WTC11 (cell line): ENCODE data around the gene CDCP1. TPM values are rescaled to one million over a fixed set of nuclear protein-coding genes. Genes with fewer than 3 reads are reported as not detected.

ENCODE experiments used
- ATAC-seq: fragments of 200-7000 bp; cut with Tn5 transposase; 2 replicates; pipeline ENCODE4 v1.10.0; 2021; ENCODE audit warnings: mild to moderate bottlenecking, moderate library complexity
- CTCF ChIA-PET: fragments of 300-600 bp; sonication (Branson Sonifier 250); formaldehyde crosslinking; loops from one replicate; lab custom pipeline; 2021; ENCODE audit warnings: antibody characterized with exemption; lab: Charles Lee
- POLR2A ChIA-PET: fragments of 350-600 bp; sonication (Branson Sonifier 250); formaldehyde crosslinking; loops from one replicate; lab custom pipeline; 2021; ENCODE audit warnings: antibody characterized with exemption; lab: Charles Lee
- DNase-seq: peaks from one replicate; pipeline ENCODE4 v3.0.0; 2021; ENCODE audit warnings: low spot score
- H3K27ac Mint-ChIP-seq: 2 replicates; pipeline ENCODE4 v1.8.0; 2021; ENCODE audit warnings: mixed read lengths
- H3K27me3 Mint-ChIP-seq: 2 replicates; pipeline ENCODE4 v1.8.0; 2021; ENCODE audit warnings: low read depth, mild to moderate bottlenecking, moderate library complexity, mixed read lengths
- H3K36me3 Mint-ChIP-seq: 2 replicates; pipeline ENCODE4 v1.8.0; 2021; ENCODE audit warnings: mixed read lengths
- H3K4me1 Mint-ChIP-seq: 2 replicates; pipeline ENCODE4 v1.8.0; 2022; ENCODE audit warnings: mixed read lengths
- H3K4me3 Mint-ChIP-seq: 2 replicates; pipeline ENCODE4 v1.8.0; 2021; ENCODE audit warnings: mild to moderate bottlenecking, moderate library complexity, mixed read lengths
- H3K9me3 Mint-ChIP-seq: 2 replicates; pipeline ENCODE4 v1.8.0; 2021; ENCODE audit warnings: mixed read lengths
- FOXK1 ChIP-seq: sonication (generic); formaldehyde crosslinking; IDR thresholded peaks from 2 replicates; pipeline ENCODE4 v1.8.0; 2022; ENCODE audit warnings: mild to moderate bottlenecking, moderate library complexity, missing genetic modification reagents
- GRHL2 ChIP-seq: fragments of 250-450 bp; sonication (Bioruptor Pico); IDR thresholded peaks from 2 replicates; pipeline ENCODE4 v1.8.0; 2022; ENCODE audit warnings: mild to moderate bottlenecking, moderate library complexity; ENCODE audit not compliant: insufficient replicate concordance, severe bottlenecking
- GTF2I ChIP-seq: fragments of 250-450 bp; sonication (Bioruptor Pico); conservative IDR thresholded peaks from 2 replicates; pipeline ENCODE4 v1.4.0; 2021; ENCODE audit warnings: mild to moderate bottlenecking
- MYBL2 ChIP-seq: sonication (generic); formaldehyde crosslinking; IDR thresholded peaks from 2 replicates; pipeline ENCODE4 v1.8.1; 2023; ENCODE audit warnings: mild to moderate bottlenecking, moderate library complexity, missing genetic modification reagents
- NR2C2 ChIP-seq: sonication (generic); formaldehyde crosslinking; IDR thresholded peaks from 2 replicates; pipeline ENCODE4 v1.8.0; 2022; ENCODE audit warnings: mild to moderate bottlenecking, missing genetic modification reagents
- OVOL2 ChIP-seq: fragments of 250-450 bp; sonication (Bioruptor Pico); IDR thresholded peaks from 2 replicates; pipeline ENCODE4 v1.9.0; 2021; ENCODE audit warnings: mild to moderate bottlenecking, borderline replicate concordance
- RELA ChIP-seq: sonication (generic); formaldehyde crosslinking; IDR thresholded peaks from 2 replicates; pipeline ENCODE4 v1.8.1; 2022; ENCODE audit warnings: missing genetic modification reagents, mild to moderate bottlenecking, borderline replicate concordance
- RORB ChIP-seq: fragments of 250-450 bp; sonication (Bioruptor Pico); IDR thresholded peaks from 2 replicates; pipeline ENCODE4 v1.9.0; 2021; ENCODE audit warnings: mild to moderate bottlenecking
- SOX15 ChIP-seq: fragments of 250-450 bp; sonication (Bioruptor Pico); IDR thresholded peaks from 2 replicates; pipeline ENCODE4 v1.9.0; 2021; ENCODE audit warnings: mild to moderate bottlenecking
- SP1 ChIP-seq: sonication (generic); formaldehyde crosslinking; conservative IDR thresholded peaks from 2 replicates; pipeline ENCODE4 v1.8.1; 2022; ENCODE audit warnings: missing genetic modification reagents
- ZBTB21 ChIP-seq: sonication (generic); formaldehyde crosslinking; IDR thresholded peaks from 2 replicates; pipeline ENCODE4 v1.8.1; 2023; ENCODE audit warnings: mild to moderate bottlenecking, missing genetic modification reagents, borderline replicate concordance
- ZNF263 ChIP-seq: sonication (generic); formaldehyde crosslinking; IDR thresholded peaks from 2 replicates; pipeline ENCODE4 v1.8.1; 2022; ENCODE audit warnings: low read depth, mild to moderate bottlenecking, moderate library complexity, missing genetic modification reagents
- total RNA-seq: library from RNA; stranded (reverse); gene quantifications from 3 replicates; pipeline ENCODE4 v1.2.3, GENCODE V29; 2021
- TF ChIP-seq, protein P1 (sequence below): sonication (generic); formaldehyde crosslinking; IDR thresholded peaks from 2 replicates; pipeline ENCODE4 v1.8.1; 2023; ENCODE audit warnings: mild to moderate bottlenecking, missing genetic modification reagents, moderate library complexity
- TF ChIP-seq, protein P2 (sequence below): sonication (generic); formaldehyde crosslinking; IDR thresholded peaks from 2 replicates; pipeline ENCODE4 v1.8.1; 2023; ENCODE audit warnings: mild to moderate bottlenecking, missing genetic modification reagents

CDCP1 gene
- total RNA-seq, 1 experiment from 2014 or later = 14.6 TPM

DNA sequence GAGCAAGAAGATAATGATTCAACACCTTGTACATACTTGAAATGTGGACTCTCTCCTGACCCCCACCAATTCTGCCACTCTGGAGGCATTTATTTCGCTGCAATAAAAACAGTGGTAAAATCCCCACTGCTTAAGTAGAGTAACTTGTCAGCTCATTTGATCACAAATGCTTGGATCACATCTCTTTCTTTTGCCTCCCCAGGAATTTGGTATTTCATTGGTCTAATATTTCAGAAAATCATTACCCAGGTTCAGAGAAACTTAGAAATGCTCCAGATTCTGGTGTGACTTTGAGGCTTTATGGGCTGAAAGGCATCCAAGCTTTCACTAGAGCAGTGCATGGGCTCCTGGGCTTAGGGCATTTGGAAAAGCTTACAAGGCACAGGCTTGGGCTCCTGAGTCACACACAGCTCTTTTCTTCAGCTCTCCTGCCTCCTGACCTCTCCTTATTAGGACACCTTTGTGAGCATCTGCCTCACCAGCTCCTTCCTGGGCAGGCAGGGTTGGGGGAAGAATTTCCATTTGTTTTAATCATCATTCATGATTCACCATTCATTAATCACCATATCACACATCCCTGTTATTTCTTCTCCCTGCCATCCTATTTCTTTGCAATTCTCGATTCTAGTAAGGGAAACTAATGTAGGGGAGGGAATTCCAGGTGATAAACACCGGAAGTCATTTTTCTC, 22.5 kb downstream of the CDCP1 start:
- no peak for DNase-seq

DNA sequence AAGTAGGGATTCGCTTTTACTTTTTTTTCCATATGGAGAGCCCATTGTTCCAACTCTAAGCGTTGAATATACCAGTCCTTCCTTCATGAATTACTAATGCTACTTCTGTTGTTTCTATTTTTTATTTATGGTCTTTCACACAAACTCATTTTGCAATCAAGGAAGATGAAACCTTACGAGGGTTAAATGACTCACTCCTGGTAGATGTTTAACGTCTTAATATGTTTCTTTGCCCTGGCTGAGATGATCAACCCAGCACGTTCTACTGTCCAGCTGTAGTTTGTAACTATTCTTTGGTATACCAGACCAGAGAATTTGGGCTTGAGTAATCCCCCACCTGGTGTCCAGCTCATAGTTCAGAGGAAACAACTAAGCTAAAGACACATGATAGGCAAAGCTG, 23.1 kb downstream of the CDCP1 start:
- POLR2A ChIA-PET = no interaction called here
- ATAC-seq = no peak
- no peaks in the 10 kb centered on the region for H3K36me3 Mint-ChIP-seq
- no peak overlapping the region for H3K4me3 Mint-ChIP-seq
- CTCF ChIA-PET = interaction anchor here (1.2 kb wide), 1 partner anchor 87 kb away, joined by 5 read pairs; no protein-coding TSS in a partner anchor
- TF ChIP-seq, protein P1, sequence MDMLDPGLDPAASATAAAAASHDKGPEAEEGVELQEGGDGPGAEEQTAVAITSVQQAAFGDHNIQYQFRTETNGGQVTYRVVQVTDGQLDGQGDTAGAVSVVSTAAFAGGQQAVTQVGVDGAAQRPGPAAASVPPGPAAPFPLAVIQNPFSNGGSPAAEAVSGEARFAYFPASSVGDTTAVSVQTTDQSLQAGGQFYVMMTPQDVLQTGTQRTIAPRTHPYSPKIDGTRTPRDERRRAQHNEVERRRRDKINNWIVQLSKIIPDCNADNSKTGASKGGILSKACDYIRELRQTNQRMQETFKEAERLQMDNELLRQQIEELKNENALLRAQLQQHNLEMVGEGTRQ = no peak
- TF ChIP-seq MYBL2 (CRISPR knock-in tag) (no peak), RELA (CRISPR knock-in tag) (no peak), RORB (no peak), ZBTB21 (CRISPR knock-in tag) (no peak)
- TF ChIP-seq, protein P2, sequence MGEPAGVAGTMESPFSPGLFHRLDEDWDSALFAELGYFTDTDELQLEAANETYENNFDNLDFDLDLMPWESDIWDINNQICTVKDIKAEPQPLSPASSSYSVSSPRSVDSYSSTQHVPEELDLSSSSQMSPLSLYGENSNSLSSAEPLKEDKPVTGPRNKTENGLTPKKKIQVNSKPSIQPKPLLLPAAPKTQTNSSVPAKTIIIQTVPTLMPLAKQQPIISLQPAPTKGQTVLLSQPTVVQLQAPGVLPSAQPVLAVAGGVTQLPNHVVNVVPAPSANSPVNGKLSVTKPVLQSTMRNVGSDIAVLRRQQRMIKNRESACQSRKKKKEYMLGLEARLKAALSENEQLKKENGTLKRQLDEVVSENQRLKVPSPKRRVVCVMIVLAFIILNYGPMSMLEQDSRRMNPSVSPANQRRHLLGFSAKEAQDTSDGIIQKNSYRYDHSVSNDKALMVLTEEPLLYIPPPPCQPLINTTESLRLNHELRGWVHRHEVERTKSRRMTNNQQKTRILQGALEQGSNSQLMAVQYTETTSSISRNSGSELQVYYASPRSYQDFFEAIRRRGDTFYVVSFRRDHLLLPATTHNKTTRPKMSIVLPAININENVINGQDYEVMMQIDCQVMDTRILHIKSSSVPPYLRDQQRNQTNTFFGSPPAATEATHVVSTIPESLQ = no peak
- TF ChIP-seq, all 79 proteins: peak for 0
- no peaks in the 10 kb centered on the region for H3K9me3 Mint-ChIP-seq
- no peaks in the 10 kb centered on the region for H3K27me3 Mint-ChIP-seq
- DNase-seq = no peak
- H3K27ac Mint-ChIP-seq = no peak overlapping the region
- 0 out of 2 replicates have a peak, but pooled peaks cover 2% of the 10 kb centered on the region for H3K4me1 Mint-ChIP-seq

More for the DNA sequence above, 22.5 kb downstream of the CDCP1 start:
- Mint-ChIP-seq H3K4me3 (no peak overlapping the region), H3K36me3 (no peaks in the 10 kb centered on the region), H3K27me3 (no peaks in the 10 kb centered on the region), H3K4me1 (0 out of 2 replicates have a peak, but pooled peaks cover 2% of the 10 kb centered on the region), H3K9me3 (no peaks in the 10 kb centered on the region), H3K27ac (no peak overlapping the region)
- ChIA-PET CTCF (interaction anchor here (1.2 kb wide), 1 partner anchor 87 kb away, joined by 5 read pairs; no protein-coding TSS in a partner anchor), POLR2A (no interaction called here)
- TF ChIP-seq SP1 (no peak), OVOL2 (CRISPR knock-in tag) (no peak), ZNF263 (no peak), NR2C2 (CRISPR knock-in tag) (no peak)
- peak; percentile 61 for ATAC-seq

DNA sequence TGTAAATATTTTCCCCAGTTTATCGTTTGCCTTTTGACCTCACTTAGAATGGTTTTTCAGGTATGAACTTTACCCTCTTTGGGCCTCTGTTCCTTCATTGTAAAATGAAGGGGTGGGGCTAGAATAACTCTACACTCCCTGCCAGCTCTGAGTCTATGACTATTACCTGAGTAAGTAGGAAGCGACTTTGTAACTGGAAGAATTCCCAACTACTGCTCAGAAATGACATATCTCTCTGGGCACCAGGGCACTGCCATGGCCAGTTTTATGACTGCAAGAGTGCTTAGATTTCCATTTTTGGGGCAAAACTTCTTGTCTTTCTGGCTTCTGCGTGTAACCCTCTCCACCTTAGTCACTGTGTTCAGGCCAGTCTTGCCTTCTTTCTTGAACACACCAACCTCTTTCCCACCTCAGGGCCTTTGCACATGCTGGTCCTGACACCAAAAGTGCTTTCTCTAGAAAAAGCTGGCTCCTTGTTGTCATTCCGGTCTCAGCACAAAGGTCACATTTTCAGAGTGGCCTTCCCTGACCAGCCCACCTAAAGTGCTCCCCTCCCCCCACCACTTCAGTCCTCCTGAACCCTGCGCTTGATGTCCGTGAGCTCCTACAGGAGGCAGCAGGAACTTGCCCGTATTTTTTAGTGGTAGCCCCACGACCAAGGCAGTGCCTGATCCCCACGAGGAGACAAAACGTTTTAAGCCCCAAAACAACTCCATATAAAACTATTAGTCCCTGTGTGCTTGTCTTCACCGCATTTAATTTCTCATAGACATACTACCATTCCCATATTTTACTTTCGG, 25.6 kb downstream of the CDCP1 start:
- peak; percentile 69 for ATAC-seq
- no peak for DNase-seq
- CTCF ChIA-PET = interaction anchor here (1.1 to 1.5 kb wide), 6 partner anchors 18 to 93 kb away, joined by 3 to 20 read pairs (median 4); no protein-coding TSS in a partner anchor
- H3K27me3 Mint-ChIP-seq = no peaks in the 10 kb centered on the region
- H3K4me3 Mint-ChIP-seq = no peak overlapping the region
- 0 out of 2 replicates have a peak, but pooled peaks cover 2% of the 10 kb centered on the region for H3K4me1 Mint-ChIP-seq
- TF ChIP-seq GTF2I (CRISPR knock-in tag) = 0 out of 2 replicates have a peak, but pooled peaks have one; percentile 14
- no peak for TF ChIP-seq SOX15
- POLR2A ChIA-PET = no interaction called here
- no peaks in the 10 kb centered on the region for H3K9me3 Mint-ChIP-seq
- H3K36me3 Mint-ChIP-seq = no peaks in the 10 kb centered on the region
- H3K27ac Mint-ChIP-seq = no peak overlapping the region; the same call in 1 of the 2 replicates

DNA sequence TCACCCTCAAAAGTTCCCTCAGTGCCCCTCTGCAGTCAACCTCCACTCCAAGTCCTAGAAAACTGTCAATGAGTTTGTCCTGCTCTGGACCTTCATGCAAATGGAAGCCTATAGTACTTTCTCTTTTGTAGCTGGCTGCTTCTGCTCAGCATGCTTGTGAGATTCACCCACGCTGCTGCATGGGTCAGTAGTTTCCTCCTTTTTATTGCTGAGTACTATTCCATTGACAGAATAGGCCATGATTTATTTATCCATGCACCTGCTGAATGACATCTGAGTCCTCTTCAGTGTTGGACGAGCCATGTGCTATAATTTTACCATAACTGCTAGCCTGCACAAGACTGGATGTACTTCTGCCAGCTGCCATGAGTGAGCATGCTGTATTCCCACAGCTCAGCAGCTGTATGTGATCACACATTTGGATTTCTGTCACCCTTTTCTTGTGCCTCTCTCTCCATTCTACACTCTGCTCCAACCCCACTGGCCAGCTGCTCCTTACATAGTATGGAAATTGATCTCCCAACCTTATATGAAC, 26.3 kb downstream of the CDCP1 start:
- no peaks in the 10 kb centered on the region for H3K9me3 Mint-ChIP-seq
- no peaks in the 10 kb centered on the region for H3K36me3 Mint-ChIP-seq
- 0 out of 2 replicates have a peak, but pooled peaks cover 2% of the 10 kb centered on the region for H3K4me1 Mint-ChIP-seq
- ChIA-PET CTCF (interaction anchor here (1.1 to 1.2 kb wide), 4 partner anchors 65 to 94 kb away, joined by 3 to 4 read pairs (median 3); no protein-coding TSS in a partner anchor), POLR2A (no interaction called here)
- H3K4me3 Mint-ChIP-seq = no peak overlapping the region
- no peaks in the 10 kb centered on the region for H3K27me3 Mint-ChIP-seq
- no peak for DNase-seq
- ATAC-seq = no peak
- TF ChIP-seq FOXK1 (CRISPR knock-in tag) (no peak), GRHL2 (CRISPR knock-in tag) (no peak)
- H3K27ac Mint-ChIP-seq = no peak overlapping the region
